Mucosa of stomach (tissue), 1 donor: Measurements from ENCODE around the gene B3GNT4.
"Not testable (repeated sequence)": the region's sequence is repeated elsewhere in the genome, so short reads cannot be mapped to it uniquely, and the experiment has no call there.

Experiments used
- H3K27me3 ChIP-seq: one replicate; pipeline ENCODE4 v1.7.0; 2013; ENCODE audit warnings: mild to moderate bottlenecking, low read length; ENCODE audit not compliant: control insufficient read depth, insufficient read depth
- H3K36me3 ChIP-seq: one replicate; pipeline ENCODE4 v1.7.0; 2013; ENCODE audit warnings: low read length; ENCODE audit not compliant: control insufficient read depth, insufficient read depth
- H3K4me1 ChIP-seq: one replicate; pipeline ENCODE4 v1.7.0; 2013; ENCODE audit warnings: mild to moderate bottlenecking, low read length; ENCODE audit not compliant: control insufficient read depth, insufficient read depth
- H3K4me3 ChIP-seq: one replicate; pipeline ENCODE4 v1.7.0; 2013; ENCODE audit warnings: low read length
- H3K9ac ChIP-seq: one replicate; pipeline ENCODE4 v1.7.0; 2013; ENCODE audit warnings: mild to moderate bottlenecking, low read length, moderate library complexity
- H3K9me3 ChIP-seq: one replicate; pipeline ENCODE4 v1.7.0; 2013; ENCODE audit warnings: mild to moderate bottlenecking, low read length, moderate library complexity; ENCODE audit not compliant: control insufficient read depth
- donor health status: Pancreatic carcinoma.

B3GNT4 gene

DNA sequence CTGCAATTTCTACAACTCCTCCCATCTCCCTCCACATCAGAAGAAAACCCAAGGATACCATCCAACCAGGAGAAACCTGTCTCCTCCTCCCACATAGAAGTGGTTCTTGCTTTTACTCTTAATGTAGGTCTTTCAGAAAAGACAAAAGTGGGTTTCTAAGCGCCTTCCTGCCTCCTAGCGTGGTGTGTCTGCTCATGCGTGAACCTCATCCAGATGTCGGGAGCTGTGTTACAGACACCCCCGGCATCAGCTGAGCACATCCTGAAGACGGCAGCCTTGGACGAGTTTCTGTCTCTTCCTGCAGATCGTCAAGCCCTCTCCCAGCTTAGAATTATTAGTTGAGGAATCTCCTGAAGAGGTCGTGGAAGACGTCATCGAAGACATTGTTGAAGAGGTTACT is 11.1 kb upstream of the B3GNT4 start:
- Histone ChIP-seq H3K4me1 (no peaks in the 10 kb centered on the region), H3K9me3 (no peaks in the 10 kb centered on the region), H3K4me3 (no peak overlapping the region)

DNA sequence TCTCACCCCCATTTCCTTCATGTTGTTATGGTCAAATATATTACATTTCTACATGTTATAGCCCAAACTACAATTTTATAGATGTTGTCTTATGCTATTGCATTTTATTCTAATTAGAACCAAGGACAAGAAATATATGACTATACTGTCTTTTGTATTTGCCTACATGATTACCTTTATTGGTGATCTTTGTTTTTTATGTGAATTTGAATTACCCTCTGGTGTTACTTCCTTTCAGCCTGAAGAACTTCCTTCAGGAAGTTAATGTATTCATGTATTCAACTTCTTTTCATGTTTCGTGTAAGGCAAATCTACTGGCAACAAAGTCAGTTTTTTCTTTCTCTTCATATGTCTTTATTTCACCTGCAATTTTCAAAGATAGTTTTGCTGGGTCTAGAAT is 8.7 kb upstream of the B3GNT4 start:
- H3K9ac ChIP-seq: no peak overlapping the region
- no peaks in the 10 kb centered on the region for H3K9me3 ChIP-seq
- peaks cover under 1% of the 10 kb centered on the region for H3K27me3 ChIP-seq
- no peaks in the 10 kb centered on the region for H3K4me1 ChIP-seq
- no peak overlapping the region for H3K4me3 ChIP-seq
- H3K36me3 ChIP-seq: no peaks in the 10 kb centered on the region

More for the DNA sequence above, 11.1 kb upstream of the B3GNT4 start:
- Histone ChIP-seq H3K27me3 (no peaks in the 10 kb centered on the region), H3K36me3 (no peaks in the 10 kb centered on the region), H3K9ac (no peak overlapping the region)

DNA sequence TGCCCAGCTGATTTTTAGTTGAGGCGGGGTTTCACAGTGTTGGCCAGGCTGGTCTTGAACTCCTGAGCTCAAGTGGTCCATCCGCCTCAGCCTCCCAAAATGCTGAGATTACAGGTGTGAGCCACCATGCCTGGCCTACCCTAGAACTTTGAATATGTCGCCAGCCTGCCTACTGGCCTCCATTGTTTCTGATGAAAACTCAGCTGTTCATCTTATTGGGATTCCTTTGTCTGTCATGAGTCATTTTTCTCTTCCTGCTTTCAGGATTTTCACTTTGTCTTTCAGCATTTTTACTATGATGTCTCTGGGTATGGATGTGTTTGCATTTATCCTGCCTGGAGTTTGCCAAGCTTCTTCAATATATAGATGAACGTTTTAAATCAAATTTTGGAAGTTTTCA is 8.1 kb upstream of the B3GNT4 start:
- H3K4me3 ChIP-seq: no peak overlapping the region
- peaks cover 3% of the 10 kb centered on the region for H3K4me1 ChIP-seq
- no peaks in the 10 kb centered on the region for H3K9me3 ChIP-seq
- no peak overlapping the region for H3K9ac ChIP-seq
- H3K36me3 ChIP-seq: no peaks in the 10 kb centered on the region
- peaks cover 6% of the 10 kb centered on the region for H3K27me3 ChIP-seq

DNA sequence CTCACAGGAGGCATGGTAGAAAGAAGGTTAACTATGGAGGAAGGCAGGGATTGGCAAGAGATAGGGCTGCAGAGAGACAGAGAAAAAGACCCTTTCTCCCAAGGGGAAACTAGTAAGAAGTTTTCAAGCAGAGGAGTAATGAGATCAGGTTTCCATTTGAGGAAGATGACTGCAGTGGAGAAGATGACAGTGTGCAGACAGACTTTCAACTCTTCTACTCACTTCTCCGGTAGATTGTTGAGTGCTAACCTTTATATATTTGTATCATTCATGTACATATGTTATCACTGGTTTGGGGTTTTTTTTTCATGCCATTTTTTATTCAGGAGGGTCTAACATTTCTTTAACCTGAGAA is 5.9 kb upstream of the B3GNT4 start:
- Histone ChIP-seq H3K9ac (no peak overlapping the region), H3K4me3 (no peak overlapping the region), H3K9me3 (no peaks in the 10 kb centered on the region), H3K27me3 (peaks cover 27% of the 10 kb centered on the region), H3K36me3 (no peaks in the 10 kb centered on the region), H3K4me1 (peaks cover 9% of the 10 kb centered on the region)

DNA sequence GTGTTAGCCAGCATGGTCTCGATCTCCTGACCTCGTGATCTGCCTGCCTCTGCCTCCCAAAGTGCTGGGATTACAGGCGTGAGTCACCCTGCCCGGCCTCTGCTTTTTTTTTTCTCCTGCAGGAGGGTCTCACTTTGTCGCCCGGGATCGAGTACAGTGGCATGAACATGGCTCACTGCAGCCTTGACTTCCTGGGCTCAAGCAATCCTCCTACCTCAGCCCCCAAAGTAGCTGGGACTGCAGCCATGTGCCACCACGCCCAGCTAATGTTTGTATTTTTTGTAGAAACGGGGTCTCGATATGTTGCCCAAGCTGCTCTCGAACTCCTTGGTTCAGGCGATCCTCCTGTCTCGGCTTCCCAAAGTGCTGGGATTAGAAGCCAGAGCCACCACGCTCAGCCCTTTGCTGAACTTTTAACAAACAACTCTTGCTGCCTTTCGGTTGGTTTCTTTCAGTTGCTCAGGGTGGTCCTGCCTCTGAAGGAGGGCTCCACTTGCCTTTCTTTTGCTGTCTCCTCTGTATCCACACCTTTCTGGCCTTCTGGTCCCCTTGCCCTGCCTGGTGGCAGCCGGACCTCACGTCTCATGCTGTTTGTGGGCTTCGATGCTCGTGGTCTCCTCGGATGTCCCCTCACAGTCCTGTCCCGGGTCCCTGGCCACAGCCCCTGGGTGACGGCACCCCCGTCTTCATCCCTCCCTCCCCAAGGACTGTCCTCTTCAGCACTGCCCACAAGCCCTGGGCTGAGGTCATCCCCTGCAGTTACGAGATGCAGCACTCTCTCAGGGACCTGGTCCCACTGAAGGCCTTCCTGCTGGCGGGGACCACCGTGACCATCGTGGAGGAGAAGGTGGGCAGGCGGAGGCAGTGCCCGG is 3.8 kb upstream of the B3GNT4 start:
- Histone ChIP-seq H3K36me3 (no peaks in the 10 kb centered on the region), H3K27me3 (peaks cover 43% of the 10 kb centered on the region), H3K9ac (no peak overlapping the region), H3K4me1 (peaks cover 15% of the 10 kb centered on the region), H3K9me3 (no peaks in the 10 kb centered on the region), H3K4me3 (no peak overlapping the region)

DNA sequence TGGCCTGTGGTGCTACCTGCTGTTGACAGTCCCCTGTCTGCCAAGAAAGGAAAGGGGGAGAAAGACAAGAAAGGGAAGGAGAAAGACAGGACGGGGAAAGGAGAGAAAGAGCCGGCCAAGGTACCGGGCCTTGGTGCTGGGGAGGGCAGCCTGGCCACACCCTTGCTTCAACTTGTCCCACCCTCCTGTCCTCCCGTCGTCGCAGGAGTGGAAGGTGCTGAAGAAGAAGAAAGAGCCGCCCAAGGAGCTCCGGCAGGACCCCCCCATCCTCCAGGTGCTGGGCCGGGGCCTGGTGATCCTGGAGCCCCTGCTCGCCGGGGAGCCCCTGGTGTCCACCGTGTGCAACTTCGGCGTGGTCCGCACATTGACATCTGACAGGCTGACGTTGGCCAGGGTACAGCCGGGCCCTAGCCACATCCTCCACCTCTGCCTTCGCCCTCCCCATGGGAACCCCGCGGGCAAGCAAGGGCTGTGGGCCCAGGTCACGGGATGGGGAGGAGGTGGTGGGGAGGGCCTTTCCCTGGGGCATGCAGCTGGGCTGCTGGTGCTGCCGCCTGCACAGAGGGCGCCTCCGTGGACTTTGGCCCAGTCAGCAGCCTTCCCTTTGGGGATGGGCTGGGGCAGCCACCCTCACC is 2.9 kb upstream of the B3GNT4 start:
- H3K9ac ChIP-seq: no peak overlapping the region
- H3K9me3 ChIP-seq: no peaks in the 10 kb centered on the region
- H3K4me1 ChIP-seq: peaks cover 15% of the 10 kb centered on the region
- no peak overlapping the region for H3K4me3 ChIP-seq
- H3K27me3 ChIP-seq: peaks cover 52% of the 10 kb centered on the region
- no peaks in the 10 kb centered on the region for H3K36me3 ChIP-seq

DNA sequence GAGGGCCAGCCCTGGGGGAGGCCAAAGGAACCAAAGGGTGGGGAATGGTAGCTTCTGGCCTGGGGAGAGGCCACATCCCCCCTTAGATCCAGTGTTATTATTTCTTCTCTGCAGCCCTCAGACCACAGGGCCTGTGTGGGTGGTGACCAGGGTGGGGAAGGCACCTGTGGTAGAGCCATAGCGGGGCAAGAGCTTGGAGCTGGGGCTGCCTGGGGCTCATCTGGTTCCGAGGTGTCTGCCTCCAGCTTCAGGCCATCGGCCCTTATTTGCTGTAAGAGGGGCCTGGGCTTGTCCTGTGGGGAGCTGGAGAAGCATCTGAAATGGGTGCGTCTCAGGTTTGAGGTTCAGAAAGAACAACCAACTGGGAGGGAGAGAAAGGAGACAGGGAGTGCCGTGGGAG is 2.1 kb upstream of the B3GNT4 start:
- peaks cover 59% of the 10 kb centered on the region for H3K27me3 ChIP-seq
- H3K4me3 ChIP-seq: no peak overlapping the region
- H3K9me3 ChIP-seq: no peaks in the 10 kb centered on the region

DNA sequence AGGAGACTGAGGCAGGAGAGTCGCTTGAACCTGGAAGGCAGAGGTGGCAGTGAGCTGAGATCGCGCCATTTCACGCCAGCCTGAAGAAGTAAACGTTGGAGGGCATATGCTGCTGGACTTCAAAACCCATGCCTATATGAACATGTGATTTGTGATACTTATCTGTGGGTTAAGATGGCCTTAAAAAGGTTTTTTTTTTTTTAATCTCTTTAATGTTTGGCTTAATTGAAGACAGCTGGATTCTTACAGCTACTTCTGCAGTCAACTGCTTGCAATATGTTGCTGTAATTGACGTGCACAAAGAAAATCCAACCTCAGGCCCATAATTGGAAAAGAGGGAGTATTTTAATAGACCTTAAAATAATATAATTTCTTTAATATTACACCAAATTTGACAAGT is 1.5 kb upstream of the B3GNT4 start:
- H3K4me3 ChIP-seq: no peak overlapping the region
- peaks cover 59% of the 10 kb centered on the region for H3K27me3 ChIP-seq
- H3K9me3 ChIP-seq: no peaks in the 10 kb centered on the region
- H3K36me3 ChIP-seq: no peaks in the 10 kb centered on the region
- peaks cover 15% of the 10 kb centered on the region for H3K4me1 ChIP-seq
- H3K9ac ChIP-seq: no peak overlapping the region

More for the DNA sequence above, 2.1 kb upstream of the B3GNT4 start:
- Histone ChIP-seq H3K9ac (no peak overlapping the region), H3K4me1 (peaks cover 15% of the 10 kb centered on the region), H3K36me3 (no peaks in the 10 kb centered on the region)

DNA sequence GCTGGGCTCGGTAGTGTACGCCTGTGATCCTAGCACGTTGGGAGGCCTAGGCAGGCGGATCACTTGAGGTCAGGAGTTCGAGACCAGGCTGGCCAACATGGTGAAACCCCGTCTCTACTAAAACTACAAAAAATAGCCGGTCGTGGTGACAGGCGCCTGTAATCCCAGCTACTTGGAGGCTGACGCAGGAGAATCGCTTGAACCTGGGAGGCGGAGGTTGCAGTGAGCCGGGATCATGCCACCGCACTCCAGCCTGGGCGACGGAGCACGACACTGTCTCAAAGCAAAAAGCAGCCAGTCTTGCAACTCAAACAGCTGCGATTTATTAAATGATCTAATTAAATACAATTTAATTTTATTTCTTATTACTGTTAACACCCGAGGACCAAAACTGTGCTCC is 698 bp upstream of the B3GNT4 start:
- peaks cover 59% of the 10 kb centered on the region for H3K27me3 ChIP-seq
- not testable (repeated sequence) for H3K4me3 ChIP-seq, H3K36me3 ChIP-seq, H3K9me3 ChIP-seq, H3K9ac ChIP-seq
- peaks cover 15% of the 10 kb centered on the region for H3K4me1 ChIP-seq

DNA sequence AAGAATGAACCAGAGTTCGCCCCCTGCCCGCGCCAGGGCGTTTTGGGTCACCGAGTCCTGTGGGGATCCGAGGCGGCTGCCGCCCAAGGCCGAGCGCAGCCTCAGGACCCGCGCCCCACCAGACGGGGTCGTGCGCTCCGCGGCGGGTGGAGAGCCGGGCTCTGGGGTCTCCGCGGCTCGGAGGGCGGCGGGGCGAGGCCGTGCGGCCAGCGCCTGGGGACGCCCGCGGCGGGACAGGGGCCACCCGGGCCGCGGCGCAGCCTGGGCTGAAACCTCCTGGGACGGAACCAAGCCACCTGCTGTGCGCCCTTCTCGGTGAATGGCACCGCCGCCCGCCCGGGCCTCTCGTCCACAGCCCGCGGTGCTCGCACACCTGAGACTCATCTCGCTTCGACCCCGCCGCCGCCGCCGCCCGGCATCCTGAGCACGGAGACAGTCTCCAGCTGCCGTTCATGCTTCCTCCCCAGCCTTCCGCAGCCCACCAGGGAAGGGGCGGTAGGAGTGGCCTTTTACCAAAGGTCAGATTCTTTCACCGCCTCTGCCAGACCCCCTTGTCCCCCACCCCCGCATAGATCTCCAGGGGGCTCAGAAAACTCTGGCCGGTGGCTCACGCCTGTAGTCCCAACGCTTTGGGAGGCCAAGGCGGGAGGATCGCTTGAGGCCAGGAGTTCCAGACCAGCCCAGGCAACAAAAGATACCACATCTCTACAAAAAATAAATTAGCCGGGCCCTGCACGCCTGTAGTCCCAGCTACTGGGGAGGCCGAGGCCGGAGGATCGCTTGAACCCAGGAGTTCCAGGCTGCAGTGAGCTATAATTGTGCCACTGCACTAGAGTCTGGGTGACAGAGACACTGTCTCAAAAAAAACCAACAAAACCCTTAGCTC is 901 bp downstream of the B3GNT4 start:
- peak overlapping the region; percentile 15 for H3K9ac ChIP-seq
- H3K36me3 ChIP-seq: peaks cover 9% of the 10 kb centered on the region
- peaks cover 59% of the 10 kb centered on the region for H3K27me3 ChIP-seq
- H3K4me1 ChIP-seq: peaks cover 15% of the 10 kb centered on the region
- no peak overlapping the region for H3K4me3 ChIP-seq
- no peaks in the 10 kb centered on the region for H3K9me3 ChIP-seq

DNA sequence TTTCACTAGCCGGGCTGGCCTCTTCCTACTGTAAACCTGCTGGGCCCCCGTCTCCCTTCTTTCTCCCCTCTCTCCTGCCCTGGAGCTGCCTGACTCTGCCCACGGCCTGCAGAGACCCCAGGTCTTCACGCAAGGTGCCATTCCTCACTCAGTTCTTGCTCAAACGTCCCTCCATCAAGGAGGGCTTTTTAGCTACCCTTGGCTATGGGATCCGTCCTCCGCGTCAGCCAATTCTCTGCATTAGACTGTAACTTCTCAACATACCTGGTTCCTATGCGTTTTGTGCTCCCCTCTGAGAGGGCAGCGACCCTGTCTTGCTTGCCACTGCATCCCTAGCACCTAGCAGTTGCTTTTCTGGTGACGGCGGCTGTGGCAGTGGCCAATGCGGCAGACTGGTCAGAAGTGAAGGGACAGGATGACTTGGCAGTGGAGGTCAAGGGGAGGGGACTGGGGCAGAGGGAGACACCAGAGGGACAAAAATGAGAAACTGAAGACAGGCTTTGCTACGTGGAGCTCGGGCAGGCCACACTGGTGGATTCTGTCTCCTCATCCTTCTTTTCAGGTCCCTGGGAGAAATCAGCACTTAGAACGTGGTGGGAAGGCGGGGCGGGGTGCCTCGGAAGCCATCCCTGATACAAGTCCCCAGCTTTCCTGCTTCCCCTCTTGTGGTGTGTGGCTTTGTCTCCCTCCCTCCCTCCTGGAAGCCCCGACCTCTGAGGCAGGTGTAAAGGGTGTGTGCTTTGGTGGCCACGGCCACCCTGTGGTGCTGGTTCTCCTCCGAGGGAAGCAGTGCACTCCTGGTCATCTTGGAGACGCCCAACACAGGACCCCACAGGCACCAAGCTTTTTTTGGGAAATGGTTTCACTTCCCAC is 1.8 kb downstream of the B3GNT4 start:
- H3K4me3 ChIP-seq: no peak overlapping the region
- no peak overlapping the region for H3K9ac ChIP-seq
- H3K27me3 ChIP-seq: peaks cover 53% of the 10 kb centered on the region
- H3K9me3 ChIP-seq: no peaks in the 10 kb centered on the region
- peaks cover 9% of the 10 kb centered on the region for H3K36me3 ChIP-seq
- peaks cover 13% of the 10 kb centered on the region for H3K4me1 ChIP-seq
